ENCODE data around the gene PRKCH. TPM values are rescaled to one million over a fixed set of nuclear protein-coding genes. Genes with fewer than 3 reads are reported as not detected.

Gene PRKCH
- total and polyA plus RNA-seq, 10 of the 15 experiments (the other 5 are each of a cell fraction or from before 2014, with no cell fraction given) = 10.7 to 140 (median 33.2) TPM

DNA sequence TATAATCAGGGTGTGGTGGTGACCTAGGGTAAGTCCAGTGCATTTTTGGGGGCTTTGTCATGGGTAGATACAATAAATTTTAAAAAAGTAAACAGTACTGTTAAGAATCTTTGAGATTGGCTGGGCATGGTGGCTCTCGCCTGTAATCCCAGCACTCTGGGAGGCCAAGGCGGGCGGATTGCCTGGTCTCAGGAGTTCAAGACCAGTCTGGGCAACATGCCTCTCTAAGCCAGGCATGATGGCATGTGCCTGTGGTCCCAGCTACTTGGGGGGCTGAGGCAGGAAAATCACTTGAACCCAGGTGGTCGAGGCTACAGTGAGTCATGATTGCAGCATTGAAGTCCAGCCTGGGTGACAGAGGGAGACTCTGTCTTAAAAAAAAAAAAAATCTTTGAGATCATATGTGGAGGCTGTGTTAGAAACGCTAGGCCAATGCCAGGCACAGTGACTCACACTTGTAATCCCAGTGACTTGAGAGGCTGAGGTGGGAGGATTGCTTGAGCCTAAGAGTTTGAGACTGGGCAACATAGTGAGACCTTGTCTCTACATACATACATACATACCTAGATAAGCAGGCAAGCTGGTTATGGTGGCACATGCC, 67.7 kb downstream of the PRKCH start (continued):
- TF ChIP-seq NFYB (IDR thresholded peaks at IDR 0.05; ENCODE audit: insufficient read depth, low read depth, low read length) = no peak
- TF ChIP-seq SMARCA5 (IDR thresholded peaks at IDR 0.05) = peak; percentile 47
- TF ChIP-seq BHLHE40 (IDR thresholded peaks at IDR 0.05; ENCODE audit: borderline replicate concordance in 1 of 2, low read depth in 2 of 2, low read length in 1 of 2) = no peak
- TF ChIP-seq PAX5 (IDR thresholded peaks at IDR 0.05; ENCODE audit: borderline replicate concordance, low read depth, low read length) = no peak
- TF ChIP-seq, protein P1, sequence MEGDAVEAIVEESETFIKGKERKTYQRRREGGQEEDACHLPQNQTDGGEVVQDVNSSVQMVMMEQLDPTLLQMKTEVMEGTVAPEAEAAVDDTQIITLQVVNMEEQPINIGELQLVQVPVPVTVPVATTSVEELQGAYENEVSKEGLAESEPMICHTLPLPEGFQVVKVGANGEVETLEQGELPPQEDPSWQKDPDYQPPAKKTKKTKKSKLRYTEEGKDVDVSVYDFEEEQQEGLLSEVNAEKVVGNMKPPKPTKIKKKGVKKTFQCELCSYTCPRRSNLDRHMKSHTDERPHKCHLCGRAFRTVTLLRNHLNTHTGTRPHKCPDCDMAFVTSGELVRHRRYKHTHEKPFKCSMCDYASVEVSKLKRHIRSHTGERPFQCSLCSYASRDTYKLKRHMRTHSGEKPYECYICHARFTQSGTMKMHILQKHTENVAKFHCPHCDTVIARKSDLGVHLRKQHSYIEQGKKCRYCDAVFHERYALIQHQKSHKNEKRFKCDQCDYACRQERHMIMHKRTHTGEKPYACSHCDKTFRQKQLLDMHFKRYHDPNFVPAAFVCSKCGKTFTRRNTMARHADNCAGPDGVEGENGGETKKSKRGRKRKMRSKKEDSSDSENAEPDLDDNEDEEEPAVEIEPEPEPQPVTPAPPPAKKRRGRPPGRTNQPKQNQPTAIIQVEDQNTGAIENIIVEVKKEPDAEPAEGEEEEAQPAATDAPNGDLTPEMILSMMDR (IDR thresholded peaks at IDR 0.05 in 2 of 3, conservative IDR thresholded peaks at IDR 0.05 in 1 of 3; ENCODE audit: control insufficient read depth in 2 of 3, extremely low read depth in 1 of 3, insufficient read depth in 1 of 3, low read depth in 3 of 3, low read length in 3 of 3) = no peak
- TF ChIP-seq, protein P2, sequence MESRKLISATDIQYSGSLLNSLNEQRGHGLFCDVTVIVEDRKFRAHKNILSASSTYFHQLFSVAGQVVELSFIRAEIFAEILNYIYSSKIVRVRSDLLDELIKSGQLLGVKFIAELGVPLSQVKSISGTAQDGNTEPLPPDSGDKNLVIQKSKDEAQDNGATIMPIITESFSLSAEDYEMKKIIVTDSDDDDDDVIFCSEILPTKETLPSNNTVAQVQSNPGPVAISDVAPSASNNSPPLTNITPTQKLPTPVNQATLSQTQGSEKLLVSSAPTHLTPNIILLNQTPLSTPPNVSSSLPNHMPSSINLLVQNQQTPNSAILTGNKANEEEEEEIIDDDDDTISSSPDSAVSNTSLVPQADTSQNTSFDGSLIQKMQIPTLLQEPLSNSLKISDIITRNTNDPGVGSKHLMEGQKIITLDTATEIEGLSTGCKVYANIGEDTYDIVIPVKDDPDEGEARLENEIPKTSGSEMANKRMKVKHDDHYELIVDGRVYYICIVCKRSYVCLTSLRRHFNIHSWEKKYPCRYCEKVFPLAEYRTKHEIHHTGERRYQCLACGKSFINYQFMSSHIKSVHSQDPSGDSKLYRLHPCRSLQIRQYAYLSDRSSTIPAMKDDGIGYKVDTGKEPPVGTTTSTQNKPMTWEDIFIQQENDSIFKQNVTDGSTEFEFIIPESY (IDR thresholded peaks at IDR 0.05) = no peak
- no peak for TF ChIP-seq JUNB (IDR thresholded peaks at IDR 0.05)
- TF ChIP-seq, protein P3, sequence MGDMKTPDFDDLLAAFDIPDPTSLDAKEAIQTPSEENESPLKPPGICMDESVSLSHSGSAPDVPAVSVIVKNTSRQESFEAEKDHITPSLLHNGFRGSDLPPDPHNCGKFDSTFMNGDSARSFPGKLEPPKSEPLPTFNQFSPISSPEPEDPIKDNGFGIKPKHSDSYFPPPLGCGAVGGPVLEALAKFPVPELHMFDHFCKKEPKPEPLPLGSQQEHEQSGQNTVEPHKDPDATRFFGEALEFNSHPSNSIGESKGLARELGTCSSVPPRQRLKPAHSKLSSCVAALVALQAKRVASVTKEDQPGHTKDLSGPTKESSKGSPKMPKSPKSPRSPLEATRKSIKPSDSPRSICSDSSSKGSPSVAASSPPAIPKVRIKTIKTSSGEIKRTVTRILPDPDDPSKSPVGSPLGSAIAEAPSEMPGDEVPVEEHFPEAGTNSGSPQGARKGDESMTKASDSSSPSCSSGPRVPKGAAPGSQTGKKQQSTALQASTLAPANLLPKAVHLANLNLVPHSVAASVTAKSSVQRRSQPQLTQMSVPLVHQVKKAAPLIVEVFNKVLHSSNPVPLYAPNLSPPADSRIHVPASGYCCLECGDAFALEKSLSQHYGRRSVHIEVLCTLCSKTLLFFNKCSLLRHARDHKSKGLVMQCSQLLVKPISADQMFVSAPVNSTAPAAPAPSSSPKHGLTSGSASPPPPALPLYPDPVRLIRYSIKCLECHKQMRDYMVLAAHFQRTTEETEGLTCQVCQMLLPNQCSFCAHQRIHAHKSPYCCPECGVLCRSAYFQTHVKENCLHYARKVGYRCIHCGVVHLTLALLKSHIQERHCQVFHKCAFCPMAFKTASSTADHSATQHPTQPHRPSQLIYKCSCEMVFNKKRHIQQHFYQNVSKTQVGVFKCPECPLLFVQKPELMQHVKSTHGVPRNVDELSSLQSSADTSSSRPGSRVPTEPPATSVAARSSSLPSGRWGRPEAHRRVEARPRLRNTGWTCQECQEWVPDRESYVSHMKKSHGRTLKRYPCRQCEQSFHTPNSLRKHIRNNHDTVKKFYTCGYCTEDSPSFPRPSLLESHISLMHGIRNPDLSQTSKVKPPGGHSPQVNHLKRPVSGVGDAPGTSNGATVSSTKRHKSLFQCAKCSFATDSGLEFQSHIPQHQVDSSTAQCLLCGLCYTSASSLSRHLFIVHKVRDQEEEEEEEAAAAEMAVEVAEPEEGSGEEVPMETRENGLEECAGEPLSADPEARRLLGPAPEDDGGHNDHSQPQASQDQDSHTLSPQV (IDR thresholded peaks at IDR 0.05) = 0 out of 2 replicates have a peak, but pooled peaks have one; percentile 3
- peak; percentile 20; the same call in 1 of the 2 replicates for TF ChIP-seq ZNF207 (IDR thresholded peaks at IDR 0.05; ENCODE audit: borderline replicate concordance)
- TF ChIP-seq, protein P4, sequence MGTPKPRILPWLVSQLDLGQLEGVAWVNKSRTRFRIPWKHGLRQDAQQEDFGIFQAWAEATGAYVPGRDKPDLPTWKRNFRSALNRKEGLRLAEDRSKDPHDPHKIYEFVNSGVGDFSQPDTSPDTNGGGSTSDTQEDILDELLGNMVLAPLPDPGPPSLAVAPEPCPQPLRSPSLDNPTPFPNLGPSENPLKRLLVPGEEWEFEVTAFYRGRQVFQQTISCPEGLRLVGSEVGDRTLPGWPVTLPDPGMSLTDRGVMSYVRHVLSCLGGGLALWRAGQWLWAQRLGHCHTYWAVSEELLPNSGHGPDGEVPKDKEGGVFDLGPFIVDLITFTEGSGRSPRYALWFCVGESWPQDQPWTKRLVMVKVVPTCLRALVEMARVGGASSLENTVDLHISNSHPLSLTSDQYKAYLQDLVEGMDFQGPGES (IDR thresholded peaks at IDR 0.05) = no peak
- TF ChIP-seq NBN (IDR thresholded peaks at IDR 0.05) = no peak
- no peak for TF ChIP-seq CBFB (IDR thresholded peaks at IDR 0.05; ENCODE audit: low read depth)
- no peak for TF ChIP-seq PML (IDR thresholded peaks at IDR 0.05; ENCODE audit: low read length)

All from GM12878 (cell line).